ENCODE results near the gene PFAS. TPM values are rescaled to one million over a fixed set of nuclear protein-coding genes. Genes with fewer than 3 reads are reported as not detected.

Gene PFAS
- total and polyA plus RNA-seq, 3 experiments from 2014 or later = 17.7 to 168 (median 167) TPM

DNA sequence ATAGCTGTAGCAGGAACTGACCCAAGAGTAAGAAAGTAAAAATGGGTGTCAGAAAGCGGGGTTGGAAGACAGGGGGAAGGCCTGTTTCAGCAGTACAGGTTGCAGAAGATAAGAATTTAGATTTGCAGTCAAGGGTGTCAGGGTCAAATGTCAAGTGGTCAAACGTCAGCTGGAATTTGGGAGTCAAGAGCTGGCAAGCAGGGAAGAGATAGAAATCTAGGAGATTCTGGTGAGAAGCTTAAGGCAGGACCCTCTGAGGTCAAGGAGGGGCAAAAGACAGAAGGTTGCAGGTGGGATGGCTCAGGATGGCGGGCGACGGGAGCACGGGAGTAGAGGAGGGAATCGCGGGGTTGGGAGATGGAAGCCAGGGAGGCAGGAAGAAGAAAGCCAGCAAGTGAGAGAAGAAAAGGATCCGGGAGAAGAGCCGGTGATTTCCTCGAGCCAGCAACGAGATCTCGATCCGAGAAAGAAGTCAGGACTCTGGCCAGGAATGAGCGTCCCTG, 45.8 kb downstream of the PFAS start:
- Histone ChIP-seq H3K4me3 (ENCODE audit: low read length) (peak overlapping the region; percentile 87), H3K9me3 (ENCODE audit: low read length) (no peaks in the 10 kb centered on the region), H3K4me1 (ENCODE audit: insufficient read depth, low read length) (peaks cover 17% of the 10 kb centered on the region), H3K36me3 (ENCODE audit: insufficient read depth, low read length) (no peaks in the 10 kb centered on the region), H3K27me3 (ENCODE audit: insufficient read depth, low read length, poor library complexity, severe bottlenecking) (no peaks in the 10 kb centered on the region), H3K27ac (ENCODE audit: low read depth, low read length) (peak overlapping the region; percentile 81)
- Mint-ChIP-seq H3K4me1 (peaks cover 31 to 44% (median 31%) of the 10 kb centered on the region in 3 donors), H3K27ac (peak overlapping the region; percentile 86 to 99 (median 95)), H3K36me3 (peaks cover 0 to 12% (median 2%) of the 10 kb centered on the region in 3 donors), H3K9me3 (no peaks in the 10 kb centered on the region), H3K27me3 (peaks cover 0 to 5% of the 10 kb centered on the region in 2 donors), H3K4me3 (peak overlapping the region; percentile 89 to 96 (median 92))
- ChIA-PET POLR2A (interaction anchor here (0.5 to 2.0 kb wide), 17 partner anchors 47 to 605 kb away, joined by 3 to 51 read pairs (median 5); partner anchors contain the start of genes AURKB, BORCS6, CTC1 and PFAS), CTCF (interaction anchor here (0.9 to 3.4 kb wide), 19 partner anchors 9 to 221 kb away, joined by 3 to 20 read pairs (median 7); partner anchors contain the start of genes ALOXE3 and CTC1)
- DNase-seq = no peak

DNA sequence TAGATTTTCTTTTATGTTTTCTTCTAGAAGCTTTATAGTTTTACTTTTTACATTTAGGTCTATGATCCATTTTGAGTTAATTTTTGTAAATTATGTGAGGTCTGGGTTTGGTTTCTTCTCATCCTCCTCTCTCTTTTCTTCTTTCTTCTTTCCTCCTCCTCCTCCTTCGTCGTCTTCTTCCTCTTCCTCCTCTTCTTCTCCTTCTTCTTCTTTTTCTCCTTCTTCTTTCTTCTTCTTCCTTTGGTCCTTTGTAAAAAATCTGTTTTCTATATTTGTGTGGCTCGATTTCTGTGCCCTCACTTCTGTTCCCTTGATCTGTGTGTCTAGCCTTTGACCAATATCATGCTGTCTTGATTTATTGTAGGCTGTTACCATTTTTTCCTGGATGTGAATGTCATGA, 51.1 kb downstream of the PFAS start:
- Mint-ChIP-seq H3K36me3 (peaks cover 0 to 2% (median 0%) of the 10 kb centered on the region in 3 donors), H3K9me3 (no peaks in the 10 kb centered on the region), H3K27ac (peak overlapping the region in 7 of 8 donors; percentile 4 to 95 (median 33)), H3K4me3 (peak overlapping the region in 1 of 7 donors; percentile 31), H3K27me3 (no peaks in the 10 kb centered on the region), H3K4me1 (peaks cover 9 to 14% (median 12%) of the 10 kb centered on the region in 3 donors)
- peaks cover 10% of the 10 kb centered on the region for H3K4me1 ChIP-seq (ENCODE audit: insufficient read depth, low read length)
- ChIA-PET POLR2A (interaction anchor here (1.4 kb wide), 1 partner anchor 52 kb away, joined by 4 read pairs; the partner anchor contains the start of gene CTC1), CTCF (interaction anchor here (0.8 to 3.5 kb wide), 14 partner anchors 40 to 245 kb away, joined by 3 to 21 read pairs (median 8); partner anchors contain the start of gene CTC1)
- H3K27me3 ChIP-seq (ENCODE audit: insufficient read depth, low read length, poor library complexity, severe bottlenecking) = no peaks in the 10 kb centered on the region
- no peak for DNase-seq
- H3K27ac ChIP-seq (ENCODE audit: low read depth, low read length) = no peak overlapping the region
- no peak overlapping the region for H3K4me3 ChIP-seq (ENCODE audit: low read length)
- H3K9me3 ChIP-seq (ENCODE audit: low read length) = no peaks in the 10 kb centered on the region
- H3K36me3 ChIP-seq (ENCODE audit: insufficient read depth, low read length) = no peaks in the 10 kb centered on the region

DNA sequence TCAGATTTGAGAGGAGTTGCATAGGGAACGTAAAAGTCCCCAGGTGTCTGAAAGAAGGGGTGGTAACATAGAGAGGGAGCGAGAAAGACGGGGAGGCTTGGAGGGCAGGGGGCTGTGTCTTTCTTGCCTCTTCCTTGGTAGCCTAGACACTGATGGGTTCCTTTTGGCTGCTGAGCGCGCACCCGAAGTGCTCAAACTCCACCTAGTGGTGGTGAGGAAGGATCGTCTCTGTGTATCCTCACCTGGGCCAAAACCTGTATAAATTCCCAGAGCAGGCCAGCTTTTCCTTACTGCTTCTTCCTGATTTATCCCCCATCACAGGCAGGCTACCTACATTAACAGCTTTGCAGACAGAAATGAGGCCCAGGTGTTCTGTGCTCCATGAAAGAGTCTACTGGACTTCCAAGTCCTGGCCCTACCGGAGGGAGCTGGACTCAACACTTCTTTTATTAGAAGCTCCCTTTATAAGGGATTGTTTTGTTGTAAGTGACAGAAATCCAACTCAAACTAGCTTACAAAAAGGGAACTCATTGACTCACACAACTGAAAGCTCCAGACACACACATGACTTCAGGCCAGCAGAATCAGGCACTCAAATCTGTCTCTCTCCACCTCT, 51.6 kb downstream of the PFAS start:
- H3K27me3 Mint-ChIP-seq = no peaks in the 10 kb centered on the region
- POLR2A ChIA-PET = interaction anchor here (1.4 kb wide), 1 partner anchor 53 kb away, joined by 4 read pairs; the partner anchor contains the start of gene CTC1
- peak; percentile 43 to 79 (median 66) for DNase-seq
- CTCF ChIA-PET = interaction anchor here (0.7 to 3.5 kb wide), 32 partner anchors 9 to 246 kb away, joined by 3 to 21 read pairs (median 4); partner anchors contain the start of genes BORCS6, CTC1 and RANGRF
- H3K9me3 ChIP-seq (ENCODE audit: low read length) = no peaks in the 10 kb centered on the region
- peak overlapping the region in 1 of 7 donors; percentile 31 for H3K4me3 Mint-ChIP-seq
- H3K9me3 Mint-ChIP-seq = no peaks in the 10 kb centered on the region
- H3K36me3 ChIP-seq (ENCODE audit: insufficient read depth, low read length) = no peaks in the 10 kb centered on the region
- no peaks in the 10 kb centered on the region for H3K36me3 Mint-ChIP-seq
- H3K4me3 ChIP-seq (ENCODE audit: low read length) = no peak overlapping the region
- H3K27me3 ChIP-seq (ENCODE audit: insufficient read depth, low read length, poor library complexity, severe bottlenecking) = no peaks in the 10 kb centered on the region
- peak overlapping the region in 6 of 8 donors; percentile 4 to 86 (median 24) for H3K27ac Mint-ChIP-seq
- peaks cover 9 to 12% (median 11%) of the 10 kb centered on the region in 3 donors for H3K4me1 Mint-ChIP-seq
- H3K27ac ChIP-seq (ENCODE audit: low read depth, low read length) = no peak overlapping the region
- peaks cover 10% of the 10 kb centered on the region for H3K4me1 ChIP-seq (ENCODE audit: insufficient read depth, low read length)

DNA sequence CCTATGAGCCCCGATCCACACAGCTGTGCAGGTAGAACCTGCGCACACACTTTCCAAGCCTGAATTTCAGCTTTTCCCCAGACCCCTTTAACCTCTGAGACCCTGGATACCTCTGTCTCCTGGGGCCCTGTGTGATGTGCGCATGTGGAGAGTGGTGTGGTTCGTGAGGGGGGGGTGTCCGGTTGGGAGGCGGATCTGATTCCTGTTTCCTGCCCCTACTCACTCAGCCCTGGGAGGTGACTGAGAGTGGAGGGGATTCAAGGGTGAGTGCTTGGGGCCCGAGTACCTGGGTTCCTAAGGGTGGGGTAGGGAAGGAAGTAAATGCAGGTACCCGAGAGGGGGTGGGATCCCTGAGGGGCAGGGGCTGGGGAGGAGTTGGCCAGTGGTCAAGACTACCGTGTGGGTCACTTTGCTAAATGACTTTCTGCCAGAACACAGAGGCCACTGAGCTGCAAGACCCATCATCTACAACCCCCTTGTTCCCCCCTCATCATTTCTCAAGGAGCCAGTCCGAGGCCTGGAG, 61.6 kb downstream of the PFAS start:
- no peak for DNase-seq
- no peaks in the 10 kb centered on the region for H3K4me1 Mint-ChIP-seq
- POLR2A ChIA-PET = no interaction called here
- H3K36me3 Mint-ChIP-seq = no peaks in the 10 kb centered on the region
- H3K4me3 Mint-ChIP-seq = no peak overlapping the region
- Histone ChIP-seq H3K27me3 (ENCODE audit: insufficient read depth, low read length, poor library complexity, severe bottlenecking) (peaks cover 4% of the 10 kb centered on the region), H3K4me1 (ENCODE audit: insufficient read depth, low read length) (no peaks in the 10 kb centered on the region), H3K9me3 (ENCODE audit: low read length) (no peaks in the 10 kb centered on the region), H3K4me3 (ENCODE audit: low read length) (no peak overlapping the region), H3K27ac (ENCODE audit: low read depth, low read length) (no peak overlapping the region), H3K36me3 (ENCODE audit: insufficient read depth, low read length) (no peaks in the 10 kb centered on the region)
- no peaks in the 10 kb centered on the region for H3K9me3 Mint-ChIP-seq
- H3K27ac Mint-ChIP-seq = no peak overlapping the region
- CTCF ChIA-PET = no interaction called here
- H3K27me3 Mint-ChIP-seq = peaks cover 19 to 22% of the 10 kb centered on the region in 2 donors

DNA sequence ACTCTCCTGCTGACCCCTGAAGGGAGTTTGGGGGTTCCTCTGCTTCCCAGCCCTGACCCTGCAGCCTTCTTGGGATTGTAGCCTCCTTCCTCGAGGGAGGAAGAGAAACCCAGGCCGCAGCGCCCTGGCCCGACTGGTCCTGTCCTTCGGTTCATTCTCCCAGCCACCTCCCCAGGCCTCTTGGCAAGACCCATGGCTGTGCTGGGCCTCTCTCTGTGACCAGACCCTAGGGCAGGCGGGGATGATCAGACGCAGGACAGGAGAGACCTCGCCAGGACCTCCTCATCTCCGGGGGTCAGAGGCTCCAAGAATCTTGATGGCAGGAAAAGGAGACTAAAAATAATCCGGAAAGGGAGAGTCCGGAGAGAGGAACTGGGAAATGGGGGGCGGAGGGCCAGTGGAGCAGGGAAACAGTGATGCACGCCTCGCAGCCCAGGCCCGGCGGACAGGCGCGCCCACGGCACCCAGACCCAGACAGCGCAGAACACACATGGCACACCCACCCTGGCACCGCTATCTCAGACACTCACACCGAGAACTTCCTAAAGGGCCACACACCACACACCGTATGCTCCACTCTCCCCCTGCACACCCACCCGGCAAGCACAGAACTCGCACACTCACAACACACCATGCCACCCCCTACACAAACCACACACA, 62.2 kb downstream of the PFAS start:
- DNase-seq = no peak
- Mint-ChIP-seq H3K27ac (no peak overlapping the region), H3K36me3 (no peaks in the 10 kb centered on the region), H3K4me1 (no peaks in the 10 kb centered on the region), H3K9me3 (no peaks in the 10 kb centered on the region), H3K27me3 (peaks cover 22 to 28% of the 10 kb centered on the region in 2 donors), H3K4me3 (no peak overlapping the region)
- H3K9me3 ChIP-seq (ENCODE audit: low read length) = no peaks in the 10 kb centered on the region
- H3K27ac ChIP-seq (ENCODE audit: low read depth, low read length) = no peak overlapping the region
- no peaks in the 10 kb centered on the region for H3K36me3 ChIP-seq (ENCODE audit: insufficient read depth, low read length)
- H3K4me1 ChIP-seq (ENCODE audit: insufficient read depth, low read length) = no peaks in the 10 kb centered on the region
- ChIA-PET CTCF (no interaction called here), POLR2A (no interaction called here)
- H3K4me3 ChIP-seq (ENCODE audit: low read length) = no peak overlapping the region
- peaks cover 4% of the 10 kb centered on the region for H3K27me3 ChIP-seq (ENCODE audit: insufficient read depth, low read length, poor library complexity, severe bottlenecking)

DNA sequence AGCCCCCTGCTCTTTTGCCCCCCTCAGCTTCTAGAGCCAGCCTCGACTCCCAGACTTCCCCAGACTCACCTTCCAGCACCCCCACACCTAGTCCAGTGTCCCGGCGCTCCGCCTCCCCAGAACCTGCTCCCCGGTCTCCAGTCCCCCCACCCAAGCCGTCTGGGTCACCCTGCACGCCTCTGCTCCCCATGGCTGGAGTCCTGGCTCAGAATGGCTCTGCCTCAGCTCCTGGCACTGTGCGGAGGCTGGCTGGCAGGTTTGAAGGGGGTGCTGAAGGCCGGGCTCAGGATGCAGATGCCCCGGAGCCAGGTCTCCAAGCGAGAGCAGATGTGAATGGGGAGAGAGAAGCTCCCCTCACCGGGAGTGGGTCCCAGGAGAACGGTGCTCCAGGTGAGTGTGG, 63.2 kb downstream of the PFAS start:
- Mint-ChIP-seq H3K27me3 (peaks cover 22 to 31% of the 10 kb centered on the region in 2 donors), H3K27ac (no peak overlapping the region), H3K4me3 (no peak overlapping the region), H3K9me3 (no peaks in the 10 kb centered on the region), H3K4me1 (no peaks in the 10 kb centered on the region), H3K36me3 (no peaks in the 10 kb centered on the region)
- H3K4me1 ChIP-seq (ENCODE audit: insufficient read depth, low read length) = no peaks in the 10 kb centered on the region
- H3K9me3 ChIP-seq (ENCODE audit: low read length) = no peaks in the 10 kb centered on the region
- peaks cover 4% of the 10 kb centered on the region for H3K27me3 ChIP-seq (ENCODE audit: insufficient read depth, low read length, poor library complexity, severe bottlenecking)
- CTCF ChIA-PET = interaction anchor here (1.0 kb wide), 1 partner anchor 239 kb away, joined by 3 read pairs; no protein-coding TSS in a partner anchor
- no peaks in the 10 kb centered on the region for H3K36me3 ChIP-seq (ENCODE audit: insufficient read depth, low read length)
- no peak overlapping the region for H3K4me3 ChIP-seq (ENCODE audit: low read length)
- H3K27ac ChIP-seq (ENCODE audit: low read depth, low read length) = no peak overlapping the region
- DNase-seq = no peak
- POLR2A ChIA-PET = no interaction called here

DNA sequence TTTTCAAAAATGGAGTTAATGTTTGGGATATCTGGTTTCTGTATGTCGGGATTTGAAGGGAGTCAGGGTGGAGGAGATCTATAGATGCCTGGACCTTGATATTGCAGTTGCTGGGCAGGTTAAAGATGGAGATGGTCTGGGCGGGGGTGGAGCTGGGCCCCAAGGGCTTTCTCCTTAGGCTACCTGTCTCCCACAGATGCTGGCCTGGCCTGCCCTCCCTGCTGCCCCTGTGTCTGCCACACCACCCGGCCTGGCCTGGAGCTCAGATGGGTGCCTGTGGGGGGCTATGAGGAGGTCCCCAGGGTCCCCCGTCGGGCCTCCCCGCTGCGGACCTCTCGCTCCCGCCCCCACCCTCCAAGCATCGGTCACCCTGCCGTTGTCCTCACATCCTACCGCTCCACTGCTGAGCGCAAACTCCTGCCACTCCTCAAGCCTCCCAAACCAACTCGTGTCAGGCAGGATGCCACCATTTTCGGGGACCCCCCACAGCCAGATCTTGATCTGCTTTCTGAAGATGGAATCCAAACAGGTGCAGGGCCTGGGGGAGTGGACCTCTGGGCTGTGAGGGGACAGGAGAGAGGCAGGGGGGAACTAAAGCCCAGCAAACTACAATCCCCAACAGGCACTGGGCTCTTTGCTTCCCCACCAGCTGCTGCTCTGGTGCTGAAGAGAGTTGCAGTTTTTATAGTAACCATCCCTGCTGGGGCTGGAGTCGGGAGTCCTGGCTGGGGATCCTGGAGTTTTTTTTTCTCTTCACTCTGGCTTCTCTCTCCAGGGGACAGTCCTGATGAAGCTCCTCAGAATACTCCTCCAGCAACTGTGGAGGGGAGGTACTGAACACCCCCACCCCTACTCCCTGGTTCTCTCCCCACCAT, 63.9 kb downstream of the PFAS start:
- no peak overlapping the region for H3K4me3 Mint-ChIP-seq
- DNase-seq = no peak
- no peaks in the 10 kb centered on the region for H3K4me1 ChIP-seq (ENCODE audit: insufficient read depth, low read length)
- ChIA-PET POLR2A (no interaction called here), CTCF (interaction anchor here (1.0 kb wide), 1 partner anchor 239 kb away, joined by 3 read pairs; no protein-coding TSS in a partner anchor)
- peaks cover 22 to 31% of the 10 kb centered on the region in 2 donors for H3K27me3 Mint-ChIP-seq
- no peaks in the 10 kb centered on the region for H3K9me3 ChIP-seq (ENCODE audit: low read length)
- peak overlapping the region in 1 of 8 donors; percentile 50 for H3K27ac Mint-ChIP-seq
- no peaks in the 10 kb centered on the region for H3K4me1 Mint-ChIP-seq
- H3K36me3 ChIP-seq (ENCODE audit: insufficient read depth, low read length) = no peaks in the 10 kb centered on the region
- no peak overlapping the region for H3K27ac ChIP-seq (ENCODE audit: low read depth, low read length)
- peaks cover 4% of the 10 kb centered on the region for H3K27me3 ChIP-seq (ENCODE audit: insufficient read depth, low read length, poor library complexity, severe bottlenecking)
- no peaks in the 10 kb centered on the region for H3K36me3 Mint-ChIP-seq
- H3K9me3 Mint-ChIP-seq = no peaks in the 10 kb centered on the region
- no peak overlapping the region for H3K4me3 ChIP-seq (ENCODE audit: low read length)
